ENCODE measurements around the gene OTOA.
"Not testable (repeated sequence)": the region's sequence is repeated elsewhere in the genome, so short reads cannot be mapped to it uniquely, and the experiment has no call there.

DNA sequence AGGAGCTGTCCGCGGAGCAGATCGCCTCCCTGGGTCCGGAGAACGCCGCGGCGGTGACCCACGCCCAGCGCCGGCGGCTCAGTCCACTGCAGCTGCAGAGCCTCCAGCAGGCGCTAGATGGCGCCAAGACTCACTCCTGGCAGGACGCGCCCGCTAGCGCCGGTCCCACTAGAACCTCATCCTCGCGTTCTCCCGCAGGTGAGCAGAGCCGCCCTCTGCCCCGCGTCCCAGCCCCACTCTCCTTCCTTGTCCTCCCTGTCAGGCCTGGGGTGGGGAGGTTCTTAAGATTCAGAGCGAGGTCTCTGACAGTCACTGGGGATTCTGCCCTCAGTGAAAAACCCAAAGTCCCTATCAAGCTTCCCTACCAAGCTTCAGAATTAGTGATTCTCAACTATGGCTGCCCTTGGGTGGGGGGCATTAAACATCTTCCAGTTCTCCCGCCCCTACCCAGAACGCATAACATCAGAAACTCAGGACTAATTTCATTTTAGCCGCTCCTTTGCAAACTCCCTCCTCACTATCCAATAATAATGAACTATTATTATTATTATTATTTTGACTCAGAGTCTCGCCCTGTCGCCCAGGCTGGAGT is 93.4 kb downstream of the OTOA start:
- TF ChIP-seq, protein P1, sequence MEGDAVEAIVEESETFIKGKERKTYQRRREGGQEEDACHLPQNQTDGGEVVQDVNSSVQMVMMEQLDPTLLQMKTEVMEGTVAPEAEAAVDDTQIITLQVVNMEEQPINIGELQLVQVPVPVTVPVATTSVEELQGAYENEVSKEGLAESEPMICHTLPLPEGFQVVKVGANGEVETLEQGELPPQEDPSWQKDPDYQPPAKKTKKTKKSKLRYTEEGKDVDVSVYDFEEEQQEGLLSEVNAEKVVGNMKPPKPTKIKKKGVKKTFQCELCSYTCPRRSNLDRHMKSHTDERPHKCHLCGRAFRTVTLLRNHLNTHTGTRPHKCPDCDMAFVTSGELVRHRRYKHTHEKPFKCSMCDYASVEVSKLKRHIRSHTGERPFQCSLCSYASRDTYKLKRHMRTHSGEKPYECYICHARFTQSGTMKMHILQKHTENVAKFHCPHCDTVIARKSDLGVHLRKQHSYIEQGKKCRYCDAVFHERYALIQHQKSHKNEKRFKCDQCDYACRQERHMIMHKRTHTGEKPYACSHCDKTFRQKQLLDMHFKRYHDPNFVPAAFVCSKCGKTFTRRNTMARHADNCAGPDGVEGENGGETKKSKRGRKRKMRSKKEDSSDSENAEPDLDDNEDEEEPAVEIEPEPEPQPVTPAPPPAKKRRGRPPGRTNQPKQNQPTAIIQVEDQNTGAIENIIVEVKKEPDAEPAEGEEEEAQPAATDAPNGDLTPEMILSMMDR (IDR thresholded peaks at IDR 0.05; ENCODE audit: low read depth, low read length) = not testable (repeated sequence)
- TF ChIP-seq, protein P2, sequence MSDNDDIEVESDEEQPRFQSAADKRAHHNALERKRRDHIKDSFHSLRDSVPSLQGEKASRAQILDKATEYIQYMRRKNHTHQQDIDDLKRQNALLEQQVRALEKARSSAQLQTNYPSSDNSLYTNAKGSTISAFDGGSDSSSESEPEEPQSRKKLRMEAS (IDR thresholded peaks at IDR 0.05; ENCODE audit: low read depth, low read length) = not testable (repeated sequence)
